Activated CD4-positive, alpha-beta memory T cell treated with anti-CD3 and anti-CD28 coated beads for 36 hours (primary cell): ENCODE data around the gene RBM43. TPM values are rescaled to one million over a fixed set of nuclear protein-coding genes. Genes with fewer than 3 reads are reported as not detected.
A peak's percentile ranks its signal among the peaks of the same experiment; 100 is the strongest.

Source experiments
- CTCF ChIA-PET: fragments of 350-600 bp; sonication (Branson Sonifier 250); formaldehyde crosslinking; loops from one replicate; lab custom pipeline; 2021; ENCODE audit warnings: antibody characterized with exemption, inconsistent platforms; lab: Charles Lee
- POLR2A ChIA-PET: fragments of 350-600 bp; sonication (Branson Sonifier 250); formaldehyde crosslinking; loops from one replicate; lab custom pipeline; 2021; ENCODE audit warnings: antibody characterized with exemption; lab: Charles Lee
- DNase-seq: peaks from one replicate; pipeline ENCODE4 v3.0.0-alpha.2; 2020
- H3K27ac Mint-ChIP-seq: one replicate; pipeline ENCODE4 v1.8.0; 2021; ENCODE audit warnings: mixed read lengths
- H3K27me3 Mint-ChIP-seq: one replicate; pipeline ENCODE4 v1.8.0; 2021; ENCODE audit warnings: mixed read lengths
- H3K36me3 Mint-ChIP-seq: one replicate; pipeline ENCODE4 v1.8.0; 2021; ENCODE audit warnings: mixed read lengths
- H3K4me1 Mint-ChIP-seq: one replicate; pipeline ENCODE4 v1.8.0; 2021; ENCODE audit warnings: low read depth, mixed read lengths
- H3K4me3 Mint-ChIP-seq: one replicate; pipeline ENCODE4 v1.8.0; 2021; ENCODE audit warnings: mild to moderate bottlenecking, mixed read lengths
- H3K9me3 Mint-ChIP-seq: one replicate; pipeline ENCODE4 v1.8.0; 2021; ENCODE audit warnings: mixed read lengths
- intact Hi-C: fragments of 100-400 bp; cut with micrococcal nuclease; formaldehyde crosslinking; loops from one replicate; pipeline ENCODE4 v1.15.1; 2023
- total RNA-seq, 2 experiments: library from RNA; stranded (reverse); gene quantifications; one replicate each; pipeline ENCODE4 v1.2.3, GENCODE V29; 2021

Gene RBM43
- total RNA-seq, 2 experiments from 2014 or later: 3.7 to 3.8 TPM

- peaks cover 15% of the 10 kb centered on the region for H3K36me3 Mint-ChIP-seq
- no peak overlapping the region for H3K27ac Mint-ChIP-seq
- peaks cover 2% of the 10 kb centered on the region for H3K9me3 Mint-ChIP-seq
- DNase-seq: no peak
- no peaks in the 10 kb centered on the region for H3K27me3 Mint-ChIP-seq
- H3K4me1 Mint-ChIP-seq: peaks cover 13% of the 10 kb centered on the region
- no peak overlapping the region for H3K4me3 Mint-ChIP-seq
- CTCF ChIA-PET: no interaction called here
- intact Hi-C loops: loop anchor here (10.0 kb wide), 1 partner anchor 559 kb away; the partner anchor contains the start of gene ARL5A
- POLR2A ChIA-PET: no interaction called here
Measured at GRCh38 chr2:151265991-151266390, 4.3 kb upstream of the RBM43 start.

- Mint-ChIP-seq H3K4me3 (no peak overlapping the region), H3K9me3 (peaks cover 2% of the 10 kb centered on the region), H3K4me1 (peaks cover 15% of the 10 kb centered on the region), H3K36me3 (peaks cover 5% of the 10 kb centered on the region), H3K27me3 (no peaks in the 10 kb centered on the region), H3K27ac (no peak overlapping the region)
- ChIA-PET POLR2A (no interaction called here), CTCF (interaction anchor here (0.5 to 0.8 kb wide), 2 partner anchors 25 to 171 kb away, joined by 3 read pairs; no protein-coding TSS in a partner anchor)
- no peak for DNase-seq
- intact Hi-C loops: loop anchor here (10.0 kb wide), 1 partner anchor 561 kb away; the partner anchor contains the start of gene ARL5A
Measured at GRCh38 chr2:151264157-151264825, 2.6 kb upstream of the RBM43 start.

GRCh38 chr2:151262629-151263028, 966 bp upstream of the RBM43 start:
- Mint-ChIP-seq H3K9me3 (peaks cover under 1% of the 10 kb centered on the region), H3K27me3 (no peaks in the 10 kb centered on the region), H3K4me1 (peaks cover 15% of the 10 kb centered on the region), H3K27ac (no peak overlapping the region), H3K36me3 (peaks cover 3% of the 10 kb centered on the region), H3K4me3 (no peak overlapping the region)
- intact Hi-C loops: loop anchor here (10.0 kb wide), 1 partner anchor 562 kb away; the partner anchor contains the start of gene ARL5A
- POLR2A ChIA-PET: no interaction called here
- CTCF ChIA-PET: interaction anchor here (1.4 to 1.6 kb wide), 2 partner anchors 23 to 26 kb away, joined by 3 to 5 read pairs; no protein-coding TSS in a partner anchor
- DNase-seq: no peak

- intact Hi-C loops: loop anchor here (1.0 to 10.0 kb wide), 4 partner anchors 26 to 1675 kb away; partner anchors contain the start of genes ARL5A and MMADHC
- no peak for DNase-seq
- Mint-ChIP-seq H3K4me3 (peak overlapping the region; percentile 88), H3K27me3 (no peaks in the 10 kb centered on the region), H3K4me1 (peaks cover 15% of the 10 kb centered on the region), H3K36me3 (peaks cover 3% of the 10 kb centered on the region), H3K9me3 (no peaks in the 10 kb centered on the region), H3K27ac (peak overlapping the region; percentile 91)
- ChIA-PET CTCF (interaction anchor here (1.0 to 1.2 kb wide), 3 partner anchors 22 to 1675 kb away, joined by 3 to 5 read pairs (median 3); partner anchors contain the start of gene MMADHC), POLR2A (interaction anchor here (1.1 to 1.6 kb wide), 3 partner anchors 17 to 148 kb away, joined by 3 to 24 read pairs (median 4); partner anchors contain the start of genes NMI and RIF1)
Measured at GRCh38 chr2:151261977-151262291, 271 bp upstream of the RBM43 start.

GRCh38 chr2:151260573-151261230, 961 bp downstream of the RBM43 start:
- ChIA-PET CTCF (interaction anchor here (0.9 to 1.6 kb wide), 3 partner anchors 22 to 1674 kb away, joined by 3 to 5 read pairs (median 3); partner anchors contain the start of gene MMADHC), POLR2A (interaction anchor here (0.6 to 1.6 kb wide), 5 partner anchors 19 to 1673 kb away, joined by 3 to 24 read pairs (median 4); partner anchors contain the start of genes MMADHC and NMI)
- Mint-ChIP-seq H3K27me3 (no peaks in the 10 kb centered on the region), H3K4me3 (peak overlapping the region; percentile 88), H3K27ac (peak overlapping the region; percentile 86), H3K36me3 (peaks cover 3% of the 10 kb centered on the region), H3K9me3 (no peaks in the 10 kb centered on the region), H3K4me1 (peaks cover 15% of the 10 kb centered on the region)
- no peak for DNase-seq
- intact Hi-C loops: loop anchor here (1.0 to 10.0 kb wide), 4 partner anchors 28 to 1674 kb away; partner anchors contain the start of genes ARL5A and MMADHC

GRCh38 chr2:151258121-151258520, 3.5 kb downstream of the RBM43 start:
- intact Hi-C loops: no loop called here
- peaks cover 15% of the 10 kb centered on the region for H3K4me1 Mint-ChIP-seq
- no peak for DNase-seq
- no peaks in the 10 kb centered on the region for H3K9me3 Mint-ChIP-seq
- ChIA-PET POLR2A (no interaction called here), CTCF (interaction anchor here (0.7 to 1.0 kb wide), 2 partner anchors 19 to 27 kb away, joined by 4 read pairs; no protein-coding TSS in a partner anchor)
- H3K27ac Mint-ChIP-seq: no peak overlapping the region
- peaks cover 8% of the 10 kb centered on the region for H3K36me3 Mint-ChIP-seq
- no peaks in the 10 kb centered on the region for H3K27me3 Mint-ChIP-seq
- no peak overlapping the region for H3K4me3 Mint-ChIP-seq

GRCh38 chr2:151252646-151253045, 9.0 kb downstream of the RBM43 start:
- ChIA-PET CTCF (no interaction called here), POLR2A (no interaction called here)
- no peak for DNase-seq
- Mint-ChIP-seq H3K27ac (no peak overlapping the region), H3K4me3 (no peak overlapping the region), H3K36me3 (peaks cover 44% of the 10 kb centered on the region), H3K27me3 (no peaks in the 10 kb centered on the region), H3K4me1 (no peaks in the 10 kb centered on the region), H3K9me3 (peaks cover 26% of the 10 kb centered on the region)
- intact Hi-C loops: no loop called here

GRCh38 chr2:151251012-151251411, 10.7 kb downstream of the RBM43 start:
- no peak overlapping the region for H3K27ac Mint-ChIP-seq
- DNase-seq: no peak
- H3K4me3 Mint-ChIP-seq: no peak overlapping the region
- H3K36me3 Mint-ChIP-seq: peaks cover 44% of the 10 kb centered on the region
- ChIA-PET POLR2A (no interaction called here), CTCF (interaction anchor here (0.6 kb wide), 1 partner anchor 13 kb away, joined by 3 read pairs; no protein-coding TSS in a partner anchor)
- H3K27me3 Mint-ChIP-seq: no peaks in the 10 kb centered on the region
- H3K4me1 Mint-ChIP-seq: no peaks in the 10 kb centered on the region
- intact Hi-C loops: no loop called here
- H3K9me3 Mint-ChIP-seq: peaks cover 29% of the 10 kb centered on the region

GRCh38 chr2:151247432-151247831, 14.2 kb downstream of the RBM43 start:
- H3K27me3 Mint-ChIP-seq: no peaks in the 10 kb centered on the region
- peaks cover 48% of the 10 kb centered on the region for H3K36me3 Mint-ChIP-seq
- H3K4me3 Mint-ChIP-seq: no peak overlapping the region
- no peak for DNase-seq
- CTCF ChIA-PET: interaction anchor here (1.5 kb wide), 1 partner anchor 9 kb away, joined by 6 read pairs; no protein-coding TSS in a partner anchor
- H3K27ac Mint-ChIP-seq: no peak overlapping the region
- POLR2A ChIA-PET: no interaction called here
- peaks cover 43% of the 10 kb centered on the region for H3K9me3 Mint-ChIP-seq
- H3K4me1 Mint-ChIP-seq: no peaks in the 10 kb centered on the region
- intact Hi-C loops: no loop called here

GRCh38 chr2:151246152-151246551, 15.5 kb downstream of the RBM43 start:
- Mint-ChIP-seq H3K36me3 (peaks cover 38% of the 10 kb centered on the region), H3K27ac (no peak overlapping the region), H3K4me1 (no peaks in the 10 kb centered on the region), H3K9me3 (peaks cover 43% of the 10 kb centered on the region), H3K4me3 (no peak overlapping the region), H3K27me3 (no peaks in the 10 kb centered on the region)
- intact Hi-C loops: no loop called here
- DNase-seq: no peak
- ChIA-PET POLR2A (no interaction called here), CTCF (no interaction called here)

- no peaks in the 10 kb centered on the region for H3K27me3 Mint-ChIP-seq
- CTCF ChIA-PET: interaction anchor here (1.2 kb wide), 1 partner anchor 1682 kb away, joined by 3 read pairs; no protein-coding TSS in a partner anchor
Measured at GRCh38 chr2:151243468-151243867, 18.2 kb downstream of the RBM43 start.

GRCh38 chr2:151241224-151241623, 20.4 kb downstream of the RBM43 start:
- intact Hi-C loops: no loop called here
- ChIA-PET CTCF (interaction anchor here (0.6 to 4.7 kb wide), 2 partner anchors 799 to 1644 kb away, joined by 4 to 44 read pairs; no protein-coding TSS in a partner anchor), POLR2A (no interaction called here)
- DNase-seq: no peak
- no peaks in the 10 kb centered on the region for H3K4me1 Mint-ChIP-seq
- H3K9me3 Mint-ChIP-seq: peaks cover 14% of the 10 kb centered on the region
- no peaks in the 10 kb centered on the region for H3K27me3 Mint-ChIP-seq
- peaks cover 11% of the 10 kb centered on the region for H3K36me3 Mint-ChIP-seq
- H3K4me3 Mint-ChIP-seq: no peak overlapping the region
- H3K27ac Mint-ChIP-seq: no peak overlapping the region

More at GRCh38 chr2:151243468-151243867, 18.2 kb downstream of the RBM43 start:
- Mint-ChIP-seq H3K4me3 (no peak overlapping the region), H3K4me1 (no peaks in the 10 kb centered on the region), H3K36me3 (peaks cover 16% of the 10 kb centered on the region), H3K27ac (no peak overlapping the region), H3K9me3 (peaks cover 24% of the 10 kb centered on the region)
- intact Hi-C loops: no loop called here
- POLR2A ChIA-PET: no interaction called here
- DNase-seq: no peak
